Central memory CD8-positive, alpha-beta T cell (primary cell): ENCODE measurements around the gene ADAT3.
A peak's percentile ranks its signal among the peaks of the same experiment; 100 is the strongest.

Source experiments
- ATAC-seq: fragments of 150-1000 bp; cut with Tn5 transposase; replicated peaks from 2 replicates; pipeline ENCODE4 v1.10.0; 2022; ENCODE audit warnings: mild to moderate bottlenecking, moderate FRiP score, moderate number of reproducible peaks; ENCODE audit not compliant: poor library complexity, severe bottlenecking; ENCODE audit errors: extremely low read depth
- DNase-seq, 2 donors: peaks; one replicate each; pipeline ENCODE4 v3.0.0; 2021; ENCODE audit warnings: low spot score in 2 of 2
- H3K27ac Mint-ChIP-seq: one replicate; pipeline ENCODE4 v1.8.0; 2022; ENCODE audit warnings: low read depth, mild to moderate bottlenecking, moderate library complexity, mixed read lengths
- H3K27me3 Mint-ChIP-seq: one replicate; pipeline ENCODE4 v1.8.0; 2022; ENCODE audit warnings: mixed read lengths
- H3K36me3 Mint-ChIP-seq: one replicate; pipeline ENCODE4 v1.8.0; 2022; ENCODE audit warnings: mild to moderate bottlenecking, moderate library complexity, mixed read lengths; ENCODE audit not compliant: insufficient read depth
- H3K4me1 Mint-ChIP-seq: one replicate; pipeline ENCODE4 v1.8.0; 2022; ENCODE audit warnings: mixed read lengths
- H3K4me3 Mint-ChIP-seq: one replicate; pipeline ENCODE4 v1.8.0; 2022; ENCODE audit warnings: mild to moderate bottlenecking, moderate library complexity, mixed read lengths
- H3K9me3 Mint-ChIP-seq: one replicate; pipeline ENCODE4 v1.8.0; 2022; ENCODE audit warnings: mixed read lengths

The ADAT3 gene

GRCh38 chr19:1944088-1944915, 39.1 kb downstream of the ADAT3 start:
- no peak for DNase-seq
- ATAC-seq, result no peak
- peaks cover 38% of the 10 kb centered on the region for H3K4me1 Mint-ChIP-seq
- H3K9me3 Mint-ChIP-seq, result no peaks in the 10 kb centered on the region
- H3K27ac Mint-ChIP-seq, result peak overlapping the region; percentile 74
- no peaks in the 10 kb centered on the region for H3K27me3 Mint-ChIP-seq
- H3K4me3 Mint-ChIP-seq, result no peak overlapping the region
- H3K36me3 Mint-ChIP-seq, result peaks cover 47% of the 10 kb centered on the region

DNA sequence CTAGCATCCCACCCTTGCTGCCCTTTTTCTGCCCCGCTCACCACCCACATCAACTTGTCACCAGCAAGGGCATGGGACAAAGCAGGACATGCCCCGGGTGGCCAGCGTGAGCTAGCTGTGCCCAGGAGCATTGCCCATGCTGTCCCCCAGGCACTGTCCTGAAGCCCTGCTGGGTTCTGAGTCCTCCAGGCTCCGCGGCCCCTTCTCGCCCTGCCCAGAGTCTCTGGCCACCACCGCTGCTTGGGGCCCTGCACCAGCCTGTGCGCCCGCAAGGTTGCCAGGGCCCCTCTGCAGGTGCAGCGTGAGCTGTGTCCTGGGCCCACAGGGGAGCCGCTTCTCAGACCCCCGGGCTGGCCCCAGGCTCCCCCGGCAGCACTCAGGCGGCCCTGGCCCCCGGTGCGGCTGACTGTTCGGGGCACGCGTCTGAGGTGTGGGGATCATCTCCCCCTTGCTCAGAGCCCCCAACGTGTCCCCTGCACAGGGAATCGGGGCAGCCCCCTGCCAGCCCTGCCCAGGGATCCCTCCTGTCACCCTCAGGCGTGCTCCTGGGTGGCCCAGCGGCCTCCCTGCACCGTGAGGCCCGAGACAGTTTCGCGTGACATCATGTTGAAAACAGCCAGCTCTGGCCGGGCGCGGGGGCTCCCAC, 39.8 kb downstream of the ADAT3 start:
- peaks cover 41% of the 10 kb centered on the region for H3K36me3 Mint-ChIP-seq
- no peak for ATAC-seq
- DNase-seq, result no peak
- H3K27me3 Mint-ChIP-seq, result no peaks in the 10 kb centered on the region
- H3K4me1 Mint-ChIP-seq, result peaks cover 35% of the 10 kb centered on the region
- no peak overlapping the region for H3K4me3 Mint-ChIP-seq
- H3K27ac Mint-ChIP-seq, result peak overlapping the region; percentile 74
- H3K9me3 Mint-ChIP-seq, result no peaks in the 10 kb centered on the region

- Mint-ChIP-seq H3K9me3 (no peaks in the 10 kb centered on the region), H3K4me3 (peak overlapping the region; percentile 5), H3K27me3 (no peaks in the 10 kb centered on the region), H3K36me3 (peaks cover 37% of the 10 kb centered on the region), H3K4me1 (peaks cover 30% of the 10 kb centered on the region), H3K27ac (no peak overlapping the region)
- ATAC-seq (no peak), DNase-seq (no peak)
Observed at GRCh38 chr19:1945899-1946298, 40.7 kb downstream of the ADAT3 start.

DNA sequence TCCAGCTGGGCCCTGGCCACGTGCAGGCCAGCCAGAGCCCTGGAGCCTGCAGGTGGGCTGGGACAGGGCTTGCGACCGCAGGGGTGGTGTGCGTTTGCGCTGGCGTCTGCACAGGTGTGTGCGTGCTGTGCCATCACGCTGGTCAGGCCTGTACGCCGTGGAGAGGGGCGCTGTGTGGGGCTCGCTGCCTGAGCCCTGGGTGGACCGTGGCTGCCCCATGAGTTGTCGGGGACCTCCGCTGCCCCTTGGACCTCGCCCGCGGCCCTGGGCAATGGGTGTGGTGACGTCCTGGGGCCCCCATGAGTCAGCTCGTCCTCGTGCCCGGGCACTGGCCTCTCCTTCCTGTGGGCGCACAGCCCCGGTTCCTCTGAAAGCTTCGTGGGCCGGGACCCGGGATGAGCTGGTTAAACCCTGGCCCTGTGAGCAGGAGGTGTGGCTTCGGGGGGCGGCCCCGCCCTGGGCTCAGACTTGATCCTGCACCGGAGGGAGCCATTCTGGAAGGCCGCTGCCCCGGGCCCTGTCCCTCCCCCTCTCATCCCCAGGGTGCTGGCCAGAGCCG, 42.5 kb downstream of the ADAT3 start:
- Mint-ChIP-seq H3K27ac (no peak overlapping the region), H3K36me3 (peaks cover 34% of the 10 kb centered on the region), H3K4me3 (no peak overlapping the region), H3K27me3 (no peaks in the 10 kb centered on the region), H3K9me3 (no peaks in the 10 kb centered on the region), H3K4me1 (peaks cover 22% of the 10 kb centered on the region)
- ATAC-seq (no peak), DNase-seq (no peak)

- no peak for DNase-seq
- Mint-ChIP-seq H3K36me3 (peaks cover 28% of the 10 kb centered on the region), H3K27me3 (no peaks in the 10 kb centered on the region), H3K9me3 (no peaks in the 10 kb centered on the region), H3K4me1 (peaks cover 14% of the 10 kb centered on the region), H3K27ac (peak overlapping the region; percentile 82), H3K4me3 (no peak overlapping the region)
- no peak for ATAC-seq
Observed at GRCh38 chr19:1949304-1950101, 44.3 kb downstream of the ADAT3 start.

GRCh38 chr19:1950640-1951039, 45.4 kb downstream of the ADAT3 start:
- DNase-seq, result no peak
- Mint-ChIP-seq H3K36me3 (peaks cover 30% of the 10 kb centered on the region), H3K4me3 (no peak overlapping the region), H3K9me3 (no peaks in the 10 kb centered on the region), H3K27me3 (no peaks in the 10 kb centered on the region), H3K4me1 (peaks cover 13% of the 10 kb centered on the region), H3K27ac (peak overlapping the region; percentile 68)
- no peak for ATAC-seq

DNA sequence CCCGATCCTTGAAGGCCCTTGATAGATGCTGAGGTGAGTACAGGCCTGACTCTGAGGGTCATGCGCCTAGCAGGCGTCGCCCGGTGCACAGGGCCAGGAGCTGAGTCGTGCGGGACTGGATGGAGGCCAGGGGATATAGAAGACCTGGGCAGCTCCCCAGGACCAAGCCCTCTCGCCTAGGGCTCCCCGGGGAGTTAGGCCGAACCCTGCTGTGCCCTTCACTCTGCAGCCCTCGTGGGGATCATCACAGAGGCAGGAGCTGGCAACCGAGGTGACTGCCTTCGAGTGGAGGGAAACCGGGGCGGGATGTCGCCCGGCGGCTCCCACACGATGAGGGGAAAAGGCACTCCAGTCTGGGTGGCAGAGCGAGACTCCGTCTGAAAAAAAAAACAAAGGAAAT, 47.4 kb downstream of the ADAT3 start:
- peaks cover 30% of the 10 kb centered on the region for H3K36me3 Mint-ChIP-seq
- no peak for DNase-seq
- ATAC-seq, result no peak
- peaks cover 17% of the 10 kb centered on the region for H3K4me1 Mint-ChIP-seq
- H3K27ac Mint-ChIP-seq, result no peak overlapping the region
- no peaks in the 10 kb centered on the region for H3K27me3 Mint-ChIP-seq
- H3K9me3 Mint-ChIP-seq, result no peaks in the 10 kb centered on the region
- H3K4me3 Mint-ChIP-seq, result no peak overlapping the region

GRCh38 chr19:1953037-1953436, 47.8 kb downstream of the ADAT3 start:
- Mint-ChIP-seq H3K4me1 (peaks cover 17% of the 10 kb centered on the region), H3K27me3 (no peaks in the 10 kb centered on the region), H3K9me3 (no peaks in the 10 kb centered on the region), H3K4me3 (no peak overlapping the region), H3K27ac (peak overlapping the region; percentile 62), H3K36me3 (peaks cover 30% of the 10 kb centered on the region)
- no peak for DNase-seq
- no peak for ATAC-seq

DNA sequence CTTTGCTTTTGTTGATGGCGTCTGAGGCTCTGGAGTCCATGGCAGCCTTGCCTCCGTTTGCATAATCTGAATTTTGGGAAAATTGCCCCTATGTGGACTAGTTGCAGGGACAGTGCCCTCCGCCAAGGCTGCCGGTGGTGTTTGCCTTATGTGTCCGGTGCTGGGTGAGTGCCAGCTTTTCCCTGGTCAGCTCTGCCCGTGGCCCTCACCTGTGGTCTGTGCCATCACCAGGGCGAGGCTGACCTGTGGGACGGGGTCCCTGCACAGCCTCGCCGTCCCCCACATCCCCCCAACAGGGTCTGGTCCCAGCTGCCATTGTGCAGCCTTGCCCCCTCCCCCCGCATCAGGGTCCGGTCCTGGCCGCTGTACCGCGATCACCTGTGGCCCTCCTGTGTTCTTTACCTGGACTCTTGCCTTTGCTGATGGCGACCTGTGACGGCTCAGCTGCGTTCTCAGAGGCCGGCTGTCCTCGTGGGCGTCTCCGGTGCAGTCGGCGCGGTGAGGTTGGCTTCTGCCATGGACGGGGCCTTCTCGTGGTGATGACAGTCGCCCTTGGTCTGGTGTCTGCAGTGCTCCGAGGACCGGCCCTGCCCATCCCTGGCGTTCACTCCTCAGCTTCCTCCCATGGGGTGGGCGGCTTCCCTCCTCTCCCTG, 48.4 kb downstream of the ADAT3 start:
- H3K4me3 Mint-ChIP-seq, result no peak overlapping the region
- H3K27ac Mint-ChIP-seq, result peak overlapping the region; percentile 62
- H3K36me3 Mint-ChIP-seq, result peaks cover 30% of the 10 kb centered on the region
- no peaks in the 10 kb centered on the region for H3K27me3 Mint-ChIP-seq
- ATAC-seq, result no peak
- no peaks in the 10 kb centered on the region for H3K9me3 Mint-ChIP-seq
- no peak for DNase-seq
- peaks cover 17% of the 10 kb centered on the region for H3K4me1 Mint-ChIP-seq

DNA sequence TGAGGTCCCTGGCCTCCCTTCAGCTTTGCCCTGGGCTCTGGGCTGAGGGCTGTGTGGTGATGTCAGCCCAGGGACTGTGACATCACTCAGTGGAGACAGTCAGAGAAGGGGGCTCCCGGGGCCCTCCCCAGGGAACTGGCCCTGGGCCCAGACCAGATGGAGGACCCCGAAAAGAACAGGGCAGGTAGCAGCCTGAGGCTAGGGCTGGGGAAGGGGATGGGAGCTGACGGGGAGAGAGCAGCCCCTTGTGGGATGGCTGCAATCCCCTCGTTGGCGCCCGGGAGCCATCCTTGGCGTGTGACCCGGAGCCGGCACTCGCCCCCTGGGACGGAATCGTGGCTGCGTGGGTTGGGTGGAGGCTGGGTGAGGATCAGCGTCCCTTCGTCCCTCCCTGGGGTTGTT, 49.3 kb downstream of the ADAT3 start:
- ATAC-seq (no peak), DNase-seq (no peak)
- Mint-ChIP-seq H3K27me3 (no peaks in the 10 kb centered on the region), H3K4me1 (peaks cover 10% of the 10 kb centered on the region), H3K27ac (no peak overlapping the region), H3K4me3 (no peak overlapping the region), H3K36me3 (peaks cover 25% of the 10 kb centered on the region), H3K9me3 (no peaks in the 10 kb centered on the region)

GRCh38 chr19:1955171-1956121, 50.2 kb downstream of the ADAT3 start:
- Mint-ChIP-seq H3K27me3 (no peaks in the 10 kb centered on the region), H3K36me3 (peaks cover 26% of the 10 kb centered on the region), H3K27ac (no peak overlapping the region), H3K9me3 (no peaks in the 10 kb centered on the region), H3K4me3 (no peak overlapping the region), H3K4me1 (peaks cover 15% of the 10 kb centered on the region)
- ATAC-seq, result no peak
- DNase-seq, result no peak
